GM13977 (cell line): Measurements from ENCODE around the gene PBX4.

ENCODE experiments used
- DNase-seq: peaks from one replicate; pipeline ENCODE4 v3.0.0; 2012; ENCODE audit warnings: low spot score
- in situ Hi-C: fragments of 300-500 bp; cut with MboI; formaldehyde crosslinking; loops from one replicate; pipeline ENCODE4 v1.12.0; 2022; ENCODE audit warnings: low sequenced_read_pairs, low pct_unique_long_range_greater_than_20kb, mixed read lengths, inconsistent platforms; ENCODE audit not compliant: unreplicated experiment
- TF ChIP-seq, protein P1 (sequence below): IDR thresholded peaks from 2 replicates; pipeline ENCODE4 v1.5.1; 2012; ENCODE audit warnings: mild to moderate bottlenecking, control low read depth; ENCODE audit not compliant: insufficient read depth; ENCODE audit errors: extremely low read depth, missing control alignments

Gene PBX4

DNA sequence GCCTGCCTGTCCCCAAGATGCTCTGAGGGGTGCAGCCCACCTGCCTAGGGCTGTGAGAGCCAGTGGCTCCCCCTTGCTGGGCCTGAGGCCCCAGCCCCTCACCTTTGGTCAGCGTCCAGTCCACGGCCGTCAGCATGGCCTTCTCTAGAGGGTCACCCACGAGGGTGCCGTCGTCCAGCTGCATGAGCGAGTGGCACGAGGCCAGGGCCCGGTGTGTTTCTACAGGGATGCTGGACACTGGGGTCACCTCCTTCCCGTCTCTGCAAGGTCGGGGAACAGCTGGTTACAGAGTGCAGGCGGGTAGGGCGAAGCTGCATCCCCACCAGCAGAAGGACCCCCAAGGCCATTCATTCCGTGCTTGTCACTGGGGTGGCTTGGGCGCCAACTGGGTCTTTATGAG lies 36.0 kb upstream of the PBX4 start:
- TF ChIP-seq, protein P1, sequence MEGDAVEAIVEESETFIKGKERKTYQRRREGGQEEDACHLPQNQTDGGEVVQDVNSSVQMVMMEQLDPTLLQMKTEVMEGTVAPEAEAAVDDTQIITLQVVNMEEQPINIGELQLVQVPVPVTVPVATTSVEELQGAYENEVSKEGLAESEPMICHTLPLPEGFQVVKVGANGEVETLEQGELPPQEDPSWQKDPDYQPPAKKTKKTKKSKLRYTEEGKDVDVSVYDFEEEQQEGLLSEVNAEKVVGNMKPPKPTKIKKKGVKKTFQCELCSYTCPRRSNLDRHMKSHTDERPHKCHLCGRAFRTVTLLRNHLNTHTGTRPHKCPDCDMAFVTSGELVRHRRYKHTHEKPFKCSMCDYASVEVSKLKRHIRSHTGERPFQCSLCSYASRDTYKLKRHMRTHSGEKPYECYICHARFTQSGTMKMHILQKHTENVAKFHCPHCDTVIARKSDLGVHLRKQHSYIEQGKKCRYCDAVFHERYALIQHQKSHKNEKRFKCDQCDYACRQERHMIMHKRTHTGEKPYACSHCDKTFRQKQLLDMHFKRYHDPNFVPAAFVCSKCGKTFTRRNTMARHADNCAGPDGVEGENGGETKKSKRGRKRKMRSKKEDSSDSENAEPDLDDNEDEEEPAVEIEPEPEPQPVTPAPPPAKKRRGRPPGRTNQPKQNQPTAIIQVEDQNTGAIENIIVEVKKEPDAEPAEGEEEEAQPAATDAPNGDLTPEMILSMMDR, result no peak
- DNase-seq, result no peak
- in situ Hi-C loops, result no loop called here

DNA sequence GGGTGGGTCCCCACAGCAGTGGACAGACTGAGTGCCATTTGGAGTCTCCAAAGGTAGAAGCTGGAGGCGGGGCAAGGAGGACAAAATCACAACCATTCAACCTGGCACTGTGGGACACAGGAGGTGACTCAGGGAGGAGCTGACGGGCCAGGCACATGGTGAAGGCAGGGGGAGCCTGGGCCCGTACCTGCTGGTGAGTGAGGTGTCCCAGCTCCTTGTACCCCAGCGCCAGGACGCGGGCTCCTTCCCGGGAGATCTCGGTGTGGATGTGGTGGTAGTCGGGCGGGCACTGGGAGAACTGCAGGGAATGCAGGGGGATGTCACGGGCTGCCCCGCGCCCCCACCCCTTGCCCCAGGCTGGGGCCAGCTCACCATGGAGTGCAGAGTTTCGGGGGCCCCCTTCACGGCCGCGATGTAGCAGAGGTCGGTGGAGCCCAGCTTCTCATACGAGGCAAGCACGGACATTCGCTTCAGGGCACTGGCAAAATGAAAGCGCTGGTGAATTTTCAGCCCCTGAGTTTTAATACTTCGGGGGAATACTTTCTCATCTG lies 35.2 kb upstream of the PBX4 start:
- TF ChIP-seq, protein P1, result no peak
- no peak for DNase-seq
- in situ Hi-C loops, result no loop called here

DNA sequence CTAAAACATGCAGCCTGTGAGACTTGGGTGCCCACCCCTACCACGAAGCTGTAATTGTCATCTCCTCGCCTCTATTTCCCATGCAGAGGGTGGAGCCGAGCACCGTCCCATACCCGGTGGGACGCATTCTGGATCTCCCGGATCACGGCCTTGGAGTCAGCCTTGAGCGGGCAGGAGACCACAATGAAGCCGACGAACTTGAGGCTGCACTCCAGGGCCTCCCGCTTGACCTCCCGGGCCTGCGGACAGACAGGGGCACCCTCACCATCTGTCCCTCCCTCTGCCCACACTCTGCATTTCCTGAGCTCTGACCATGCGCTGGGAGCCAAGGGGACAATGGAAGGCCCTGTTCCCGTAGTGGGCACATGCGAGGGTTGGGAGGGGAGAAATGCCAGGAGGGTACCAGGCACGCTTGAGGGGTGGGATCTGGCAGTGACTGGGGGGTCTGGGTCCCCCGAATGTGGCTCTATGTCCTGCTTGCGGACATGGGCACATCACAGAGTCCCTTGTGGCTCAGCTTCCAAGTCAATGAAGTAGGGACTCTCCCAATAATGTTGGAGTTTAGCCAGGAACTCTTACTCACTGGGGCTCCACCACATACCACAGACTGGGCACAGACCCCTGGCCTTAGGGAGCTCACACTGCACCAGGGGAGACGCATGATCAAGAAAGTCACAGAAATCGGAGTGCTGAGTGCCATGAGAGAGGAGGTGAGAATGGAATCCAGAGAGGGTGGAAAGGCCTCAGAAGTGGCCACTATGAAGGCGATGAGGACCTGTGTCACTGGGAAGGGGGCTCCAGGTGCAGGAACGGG lies 34.2 kb upstream of the PBX4 start:
- DNase-seq, result no peak
- in situ Hi-C loops, result no loop called here

DNA sequence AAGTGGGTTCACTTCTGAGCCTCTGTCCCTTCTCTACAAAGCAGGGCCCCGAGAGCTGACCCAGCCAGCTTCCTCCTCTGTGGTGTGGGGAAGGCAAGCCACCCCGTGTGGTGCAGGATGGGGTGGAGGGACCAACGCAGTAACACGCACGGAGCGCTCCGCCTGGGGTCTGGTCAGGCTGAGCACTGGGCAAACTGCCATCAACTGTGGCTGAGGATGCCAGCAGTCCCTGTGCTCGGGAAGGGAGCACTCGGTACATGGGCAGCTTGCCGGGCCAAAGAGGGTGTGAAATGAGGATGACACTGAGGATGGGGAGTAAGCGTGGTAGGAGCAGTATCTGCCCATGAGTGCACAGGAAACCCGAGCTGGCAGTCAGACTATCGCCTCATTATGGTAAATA lies 32.6 kb upstream of the PBX4 start:
- TF ChIP-seq, protein P1, result no peak
- in situ Hi-C loops, result no loop called here
- no peak for DNase-seq

More for the DNA sequence above, 34.2 kb upstream of the PBX4 start:
- TF ChIP-seq, protein P1, result no peak

DNA sequence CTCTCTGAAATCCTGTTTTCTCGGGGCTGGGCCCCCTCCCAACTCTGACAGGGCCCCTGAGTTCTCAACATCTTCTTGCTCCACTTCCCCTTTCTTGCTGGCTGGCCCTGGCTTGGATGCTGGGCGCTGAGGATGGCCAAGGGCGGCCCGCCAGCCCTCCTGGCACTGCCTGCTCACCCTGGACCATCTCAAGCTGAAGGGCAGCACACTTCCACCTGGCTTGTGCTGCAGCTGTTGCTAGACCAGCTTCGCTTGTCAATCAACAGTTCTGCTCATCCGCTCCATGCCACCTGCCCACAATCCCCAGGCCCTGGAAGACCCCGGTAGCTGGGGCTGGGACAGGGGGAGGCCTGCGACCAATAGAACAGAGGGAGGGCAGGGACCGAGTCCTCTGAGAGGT lies 31.8 kb upstream of the PBX4 start:
- TF ChIP-seq, protein P1, result no peak

DNA sequence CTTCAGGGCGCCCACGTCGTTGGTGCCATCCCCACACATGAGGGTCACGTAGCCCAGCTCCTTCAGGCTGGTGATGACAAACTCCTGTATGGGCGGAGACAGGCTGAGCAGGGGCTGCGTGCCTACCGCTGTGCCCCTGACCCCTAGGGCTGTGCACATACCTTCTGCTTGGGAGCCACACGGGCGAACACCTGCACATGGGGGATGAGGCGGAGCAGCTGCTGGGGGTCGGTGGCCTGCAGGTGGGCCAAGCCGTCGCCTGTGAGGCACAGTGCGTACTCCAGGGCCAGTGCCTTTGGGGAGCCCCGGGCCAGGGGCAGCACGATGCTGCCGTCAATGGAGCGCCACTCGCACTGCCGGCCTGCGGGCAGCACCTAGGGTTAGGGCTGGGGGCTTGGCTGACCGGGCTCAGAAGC lies 31.1 kb upstream of the PBX4 start:
- in situ Hi-C loops, result loop anchor here (10.0 kb wide), 1 partner anchor 125 kb away; the partner anchor contains the start of gene YJEFN3
- no peak for DNase-seq
- TF ChIP-seq, protein P1, result no peak

More for the DNA sequence above, 31.8 kb upstream of the PBX4 start:
- no peak for DNase-seq
- in situ Hi-C loops, result no loop called here
